Measurements from ENCODE around the gene ZNF267. TPM values are rescaled to one million over a fixed set of nuclear protein-coding genes. Genes with fewer than 3 reads are reported as not detected.

The ZNF267 gene
- total RNA-seq, 2 donors from 2014 or later = 21.7 to 22.2 TPM

- Mint-ChIP-seq H3K9me3 (no peaks in the 10 kb centered on the region), H3K27me3 (ENCODE audit: insufficient read depth) (peaks cover 19% of the 10 kb centered on the region), H3K4me1 (peaks cover 18% of the 10 kb centered on the region), H3K27ac (no peak overlapping the region), H3K4me3 (no peak overlapping the region), H3K36me3 (ENCODE audit: low read depth) (peaks cover 3% of the 10 kb centered on the region)
- Histone ChIP-seq H3K4me1 (ENCODE audit: control insufficient read depth, insufficient read depth, low read length) (no peaks in the 10 kb centered on the region), H3K9ac (ENCODE audit: extremely low read depth, low read length, poor library complexity, severe bottlenecking) (no peak overlapping the region), H3K27ac (ENCODE audit: low read depth, low read length) (no peak overlapping the region), H3K36me3 (ENCODE audit: control insufficient read depth, insufficient read depth, low read length) (peaks cover 5% of the 10 kb centered on the region), H3K4me3 (ENCODE audit: low read length) (no peak overlapping the region), H3K27me3 (ENCODE audit: control insufficient read depth, insufficient read depth, low read length, poor library complexity, severe bottlenecking) (peaks cover 12% of the 10 kb centered on the region), H3K9me3 (ENCODE audit: control insufficient read depth, low read length) (no peaks in the 10 kb centered on the region)
- WGBS, 2 experiments (ENCODE audit: insufficient coverage in 1 of 2, insufficient read length in 1 of 2) = 82 to 92% methylated on average over 2 to 3 of the region's 3 CpGs
- DNase-seq = no peak
- no peak for TF ChIP-seq CTCF (conservative IDR thresholded peaks at IDR 0.05)
These were observed 2.1 kb upstream of the ZNF267 start for GRCh38 chr16:31871510-31871909.

GRCh38 chr16:31872201-31872600 lies 1.4 kb upstream of the ZNF267 start:
- H3K4me1 ChIP-seq (ENCODE audit: control insufficient read depth, insufficient read depth, low read length) = no peaks in the 10 kb centered on the region
- no peaks in the 10 kb centered on the region for H3K9me3 ChIP-seq (ENCODE audit: control insufficient read depth, low read length)
- no peak for DNase-seq
- peaks cover 25% of the 10 kb centered on the region for H3K4me1 Mint-ChIP-seq
- H3K27me3 ChIP-seq (ENCODE audit: control insufficient read depth, insufficient read depth, low read length, poor library complexity, severe bottlenecking) = peaks cover 12% of the 10 kb centered on the region
- no peak overlapping the region for H3K4me3 ChIP-seq (ENCODE audit: low read length)
- H3K27me3 Mint-ChIP-seq (ENCODE audit: insufficient read depth) = peaks cover 14% of the 10 kb centered on the region
- 89 to 92% methylated on average over 2 to 6 of the region's 6 CpGs for WGBS, 2 experiments (ENCODE audit: insufficient coverage in 1 of 2, insufficient read length in 1 of 2)
- TF ChIP-seq CTCF (conservative IDR thresholded peaks at IDR 0.05) = no peak
- H3K9me3 Mint-ChIP-seq = no peaks in the 10 kb centered on the region
- H3K27ac Mint-ChIP-seq = no peak overlapping the region
- peaks cover 3% of the 10 kb centered on the region for H3K36me3 Mint-ChIP-seq (ENCODE audit: low read depth)
- no peak overlapping the region for H3K4me3 Mint-ChIP-seq
- no peak overlapping the region for H3K9ac ChIP-seq (ENCODE audit: extremely low read depth, low read length, poor library complexity, severe bottlenecking)
- no peak overlapping the region for H3K27ac ChIP-seq (ENCODE audit: low read depth, low read length)
- H3K36me3 ChIP-seq (ENCODE audit: control insufficient read depth, insufficient read depth, low read length) = peaks cover 5% of the 10 kb centered on the region

DNA sequence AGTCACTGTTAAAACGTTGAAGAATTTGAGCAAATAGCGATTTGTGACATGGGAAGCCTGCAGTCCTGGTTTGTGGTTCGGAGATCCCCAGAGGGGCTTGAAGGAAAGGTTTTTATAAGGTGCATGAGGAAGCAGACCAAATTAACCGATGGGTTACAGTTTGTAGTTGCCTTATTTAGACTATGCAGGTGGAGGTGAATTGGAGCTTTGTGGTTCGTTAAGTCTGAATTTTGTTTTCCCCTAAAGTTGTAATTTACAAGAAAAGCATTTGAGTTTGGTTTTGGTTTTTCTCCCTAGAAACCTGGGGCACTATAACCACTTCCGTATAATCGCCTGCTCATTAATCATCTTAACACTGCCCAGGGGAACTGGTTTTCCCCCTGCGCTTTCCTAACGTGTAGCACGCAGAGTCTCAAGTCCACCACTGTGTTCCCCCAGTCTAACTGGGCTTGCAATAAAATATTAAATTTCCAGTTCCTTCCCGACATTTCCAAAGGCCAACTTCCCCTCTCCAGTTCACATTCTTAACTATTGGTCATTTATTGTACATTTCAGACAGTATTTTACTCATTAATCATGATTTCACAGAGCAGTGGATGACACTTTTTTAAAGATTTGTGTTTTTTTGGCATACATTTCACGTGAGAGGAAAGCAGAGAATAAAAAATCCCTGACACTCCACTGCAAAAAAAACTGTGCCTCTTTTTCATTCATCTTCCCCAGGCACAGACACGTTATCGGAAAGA lies 932 bp downstream of the ZNF267 start:
- 16 to 27% methylated on average over 9 to 14 of the region's 14 CpGs for WGBS, 2 experiments (ENCODE audit: insufficient coverage in 1 of 2, insufficient read length in 1 of 2)
- Mint-ChIP-seq H3K27me3 (ENCODE audit: insufficient read depth) (peaks cover 14% of the 10 kb centered on the region), H3K9me3 (no peaks in the 10 kb centered on the region), H3K4me1 (peaks cover 33% of the 10 kb centered on the region), H3K36me3 (ENCODE audit: low read depth) (peaks cover 16% of the 10 kb centered on the region), H3K4me3 (peak overlapping the region; percentile 91), H3K27ac (peak overlapping the region; percentile 98)
- H3K4me3 ChIP-seq (ENCODE audit: low read length) = peak overlapping the region; percentile 85
- H3K4me1 ChIP-seq (ENCODE audit: control insufficient read depth, insufficient read depth, low read length) = no peaks in the 10 kb centered on the region
- H3K36me3 ChIP-seq (ENCODE audit: control insufficient read depth, insufficient read depth, low read length) = peaks cover 20% of the 10 kb centered on the region
- no peak for TF ChIP-seq CTCF (conservative IDR thresholded peaks at IDR 0.05)
- H3K27ac ChIP-seq (ENCODE audit: low read depth, low read length) = no peak overlapping the region
- H3K27me3 ChIP-seq (ENCODE audit: control insufficient read depth, insufficient read depth, low read length, poor library complexity, severe bottlenecking) = peaks cover 11% of the 10 kb centered on the region
- peak overlapping the region; percentile 96 for H3K9ac ChIP-seq (ENCODE audit: extremely low read depth, low read length, poor library complexity, severe bottlenecking)
- DNase-seq = no peak
- H3K9me3 ChIP-seq (ENCODE audit: control insufficient read depth, low read length) = no peaks in the 10 kb centered on the region
